GM12801 (cell line): Measurements from ENCODE around the gene TOP3B.

Experiments used
- CTCF ChIP-seq: IDR thresholded peaks from one replicate; pipeline ENCODE4 v1.5.1; 2011; ENCODE audit warnings: control low read depth; ENCODE audit not compliant: insufficient read length; ENCODE audit errors: extremely low read depth

Gene TOP3B

GRCh38 chr22:21975273-21975672 lies 7.3 kb downstream of the TOP3B start:
- TF ChIP-seq CTCF: no peak

GRCh38 chr22:21974058-21974649 lies 8.4 kb downstream of the TOP3B start:
- TF ChIP-seq CTCF: no peak

- TF ChIP-seq CTCF: no peak
Measured at GRCh38 chr22:21972806-21973205, 9.8 kb downstream of the TOP3B start.

GRCh38 chr22:21972293-21972779 lies 10.3 kb downstream of the TOP3B start:
- TF ChIP-seq CTCF: no peak

GRCh38 chr22:21971858-21972275 lies 10.7 kb downstream of the TOP3B start:
- TF ChIP-seq CTCF: no peak

GRCh38 chr22:21970800-21971617 lies 11.6 kb downstream of the TOP3B start:
- no peak for TF ChIP-seq CTCF

GRCh38 chr22:21970037-21970799 lies 12.4 kb downstream of the TOP3B start:
- no peak for TF ChIP-seq CTCF
